ENCODE results near the gene DUS2.
"Not testable (repeated sequence)": the region's sequence is repeated elsewhere in the genome, so short reads cannot be mapped to it uniquely, and the experiment has no call there.

DUS2 gene

GRCh38 chr16:68013440-68013839, 9.6 kb upstream of the DUS2 start:
- DNase-seq (ENCODE audit: insufficient read length, low spot score) (no peak), FAIRE-seq (no peak)
- no peak for TF ChIP-seq POLR2A (IDR thresholded peaks at IDR 0.05; ENCODE audit: low read depth, low read length)

- FAIRE-seq = no peak
- no peak for TF ChIP-seq POLR2A (IDR thresholded peaks at IDR 0.05; ENCODE audit: low read depth, low read length)
- no peak for DNase-seq (ENCODE audit: insufficient read length, low spot score)
Measured at GRCh38 chr16:68015681-68016080, 7.4 kb upstream of the DUS2 start, which contains the start of gene DPEP2NB. DPEP2NB (minus strand) TSS chr16:68015911; CDS start chr16:68015770, 141 bp downstream.

DNA sequence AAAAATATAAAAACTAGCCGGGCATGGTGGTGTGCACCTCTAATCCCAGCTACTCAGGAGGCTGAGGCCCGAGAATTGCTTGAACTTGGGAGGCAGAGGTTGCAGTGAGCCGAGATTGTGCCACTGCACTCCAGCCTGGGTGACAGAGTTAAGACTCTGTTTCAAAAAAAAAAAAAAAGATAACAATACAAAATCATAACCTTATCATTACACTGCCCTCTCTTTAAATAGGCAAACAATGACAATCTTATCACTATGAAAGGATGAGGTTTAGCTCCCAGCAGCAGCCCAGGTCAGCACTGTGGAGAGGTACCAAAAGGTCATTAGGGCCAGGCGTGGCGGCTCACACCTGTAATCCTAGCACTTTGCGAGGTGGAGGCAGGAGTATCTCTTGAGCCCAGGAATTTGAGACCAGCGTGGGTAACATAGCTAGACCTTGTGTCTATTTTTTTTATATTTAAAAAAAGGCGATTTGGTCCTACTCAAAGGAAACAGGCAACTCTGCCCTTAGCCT, 3.9 kb upstream of the DUS2 start:
- no peak for FAIRE-seq
- DNase-seq (ENCODE audit: insufficient read length, low spot score) = no peak
- TF ChIP-seq POLR2A (IDR thresholded peaks at IDR 0.05; ENCODE audit: low read depth, low read length) = no peak

GRCh38 chr16:68021490-68021889, 1.6 kb upstream of the DUS2 start:
- no peak for FAIRE-seq
- DNase-seq (ENCODE audit: insufficient read length, low spot score) = no peak
- no peak for TF ChIP-seq POLR2A (IDR thresholded peaks at IDR 0.05; ENCODE audit: low read depth, low read length)

DNA sequence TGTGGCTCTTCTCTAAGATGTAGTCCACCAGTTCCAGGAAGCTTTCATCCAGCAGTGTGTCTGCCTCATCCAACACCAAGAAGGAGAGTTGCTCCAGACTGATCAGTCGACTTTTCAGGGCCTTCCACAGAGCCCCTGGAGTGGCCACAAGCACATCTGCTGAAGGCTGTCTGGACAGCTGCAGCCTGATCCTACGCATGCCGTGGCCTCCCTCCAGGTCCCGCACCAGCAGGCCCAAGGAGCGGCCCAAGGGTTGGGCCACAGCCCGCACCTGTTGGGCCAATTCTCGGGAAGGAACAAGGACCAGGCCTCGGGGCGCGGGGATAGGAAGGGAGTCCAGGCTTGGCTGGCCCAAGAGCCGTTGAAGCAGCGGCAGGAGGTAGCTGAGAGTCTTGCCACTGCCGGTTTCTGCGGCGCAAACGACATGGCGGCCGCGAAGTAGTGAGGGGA, 781 bp upstream of the DUS2 start:
- no peak for TF ChIP-seq POLR2A (IDR thresholded peaks at IDR 0.05; ENCODE audit: low read depth, low read length)
- DNase-seq (ENCODE audit: insufficient read length, low spot score) = no peak
- no peak for FAIRE-seq

DNA sequence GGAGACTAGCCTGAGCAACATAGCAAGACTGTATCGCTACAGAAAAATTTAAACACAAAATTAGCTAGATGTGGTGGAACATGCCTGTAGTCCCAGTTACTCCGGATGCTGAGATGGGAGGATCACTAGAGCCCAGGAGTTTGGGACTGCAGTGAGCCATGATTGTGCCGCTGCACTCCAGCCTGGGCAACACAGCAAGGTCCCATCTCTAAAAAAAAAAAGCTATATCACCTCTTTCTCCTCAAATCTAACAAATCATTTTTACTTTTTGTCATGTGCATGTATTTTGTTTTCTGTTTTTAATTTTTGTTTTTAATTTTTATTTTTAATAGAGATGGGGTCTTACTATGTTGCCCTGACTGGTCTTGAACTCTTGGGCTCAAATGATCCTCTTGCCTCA, 5.9 kb downstream of the DUS2 start:
- no peak for TF ChIP-seq POLR2A (IDR thresholded peaks at IDR 0.05; ENCODE audit: low read depth, low read length)
- DNase-seq (ENCODE audit: insufficient read length, low spot score) (no peak), FAIRE-seq (no peak)

GRCh38 chr16:68030108-68030507, 7.0 kb downstream of the DUS2 start:
- not testable (repeated sequence) for DNase-seq (ENCODE audit: insufficient read length, low spot score); FAIRE-seq

DNA sequence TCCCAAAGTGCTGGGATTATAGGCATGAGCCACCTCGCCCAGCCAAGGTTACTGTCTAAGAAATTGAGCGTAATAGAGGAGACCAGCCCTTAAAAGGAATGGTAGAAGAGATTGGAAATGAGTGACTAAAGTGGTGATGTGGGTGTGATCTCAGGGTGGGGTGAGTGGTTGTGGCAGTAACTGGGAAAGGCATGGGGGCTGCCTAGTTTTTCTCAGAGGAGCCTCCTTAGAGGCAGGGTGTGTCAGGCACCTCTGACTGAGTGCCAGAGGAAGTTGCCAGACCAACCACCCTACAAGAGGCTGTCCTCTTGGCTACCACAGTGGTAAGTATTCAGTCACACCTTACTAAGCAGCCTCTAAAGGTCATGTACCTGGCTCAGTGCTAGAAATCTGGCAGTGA, 8.9 kb downstream of the DUS2 start:
- TF ChIP-seq POLR2A (IDR thresholded peaks at IDR 0.05; ENCODE audit: low read depth, low read length) = no peak
- no peak for DNase-seq (ENCODE audit: insufficient read length, low spot score)
- FAIRE-seq = no peak

DNA sequence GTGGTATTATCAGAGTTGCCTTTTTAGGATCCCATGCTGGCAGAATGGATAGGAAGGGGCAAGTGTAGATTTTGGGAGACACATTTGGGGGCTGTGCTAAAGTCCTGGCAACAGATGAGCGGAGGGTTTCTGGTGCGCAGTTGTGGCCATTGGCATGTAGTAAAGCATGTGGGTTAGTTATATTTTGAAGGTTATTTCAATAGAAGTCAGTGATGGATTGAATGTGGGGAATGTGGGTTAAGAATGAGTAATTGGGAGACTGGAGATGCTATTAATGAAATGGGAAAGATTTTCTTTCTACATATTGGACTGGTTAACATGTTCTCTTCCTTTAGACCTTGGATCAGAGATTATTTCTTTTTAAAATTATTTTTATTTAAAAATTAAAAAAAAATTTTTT, 10.0 kb downstream of the DUS2 start:
- DNase-seq (ENCODE audit: insufficient read length, low spot score) (no peak), FAIRE-seq (no peak)
- TF ChIP-seq POLR2A (IDR thresholded peaks at IDR 0.05; ENCODE audit: low read depth, low read length) = no peak

GRCh38 chr16:68035227-68035626, 12.1 kb downstream of the DUS2 start:
- no peak for DNase-seq (ENCODE audit: insufficient read length, low spot score)
- no peak for FAIRE-seq
- TF ChIP-seq POLR2A (IDR thresholded peaks at IDR 0.05; ENCODE audit: low read depth, low read length) = no peak

GRCh38 chr16:68037841-68038597, 14.9 kb downstream of the DUS2 start:
- no peak for FAIRE-seq
- DNase-seq (ENCODE audit: insufficient read length, low spot score) = no peak
- TF ChIP-seq POLR2A (IDR thresholded peaks at IDR 0.05; ENCODE audit: low read depth, low read length) = no peak

DNA sequence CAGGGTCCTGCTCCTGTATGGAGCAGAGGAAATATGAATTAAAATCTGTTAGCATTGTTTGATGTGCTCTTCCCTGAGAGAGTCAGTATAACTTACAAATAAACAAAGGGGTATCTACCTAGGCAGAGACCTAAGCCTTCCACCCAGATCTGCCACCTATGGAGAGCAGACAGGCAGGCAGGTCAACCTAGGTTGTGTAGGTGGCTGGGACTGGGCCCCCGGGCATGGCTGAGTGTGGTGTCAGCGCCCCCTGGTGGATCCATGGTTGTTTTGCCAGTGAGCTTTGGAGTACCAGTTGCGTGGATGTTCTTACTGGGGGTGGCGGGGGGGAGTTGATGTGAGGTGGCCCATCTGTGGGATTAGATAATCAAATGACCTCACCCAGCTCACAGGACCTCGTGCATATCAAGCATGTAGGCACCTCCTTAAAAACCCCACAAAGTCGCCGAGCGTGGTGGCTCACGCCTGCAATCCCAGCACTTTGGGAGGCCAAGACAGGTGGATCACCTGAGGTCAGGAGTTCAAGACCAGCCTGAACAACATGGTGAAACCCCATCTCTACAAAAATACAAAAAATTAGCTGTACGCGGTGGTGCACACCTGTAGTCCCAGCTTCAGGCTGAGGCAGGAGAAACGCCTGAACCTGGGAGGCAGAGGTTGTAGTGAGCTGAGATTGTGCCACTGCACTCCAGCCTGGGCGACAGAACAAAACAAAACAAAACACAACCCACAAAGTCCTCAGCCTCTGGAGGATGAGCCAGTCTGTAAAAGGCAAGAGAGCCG, 17.6 kb downstream of the DUS2 start:
- FAIRE-seq = no peak
- DNase-seq (ENCODE audit: insufficient read length, low spot score) = peak; percentile 45
- TF ChIP-seq POLR2A (IDR thresholded peaks at IDR 0.05; ENCODE audit: low read depth, low read length) = no peak

DNA sequence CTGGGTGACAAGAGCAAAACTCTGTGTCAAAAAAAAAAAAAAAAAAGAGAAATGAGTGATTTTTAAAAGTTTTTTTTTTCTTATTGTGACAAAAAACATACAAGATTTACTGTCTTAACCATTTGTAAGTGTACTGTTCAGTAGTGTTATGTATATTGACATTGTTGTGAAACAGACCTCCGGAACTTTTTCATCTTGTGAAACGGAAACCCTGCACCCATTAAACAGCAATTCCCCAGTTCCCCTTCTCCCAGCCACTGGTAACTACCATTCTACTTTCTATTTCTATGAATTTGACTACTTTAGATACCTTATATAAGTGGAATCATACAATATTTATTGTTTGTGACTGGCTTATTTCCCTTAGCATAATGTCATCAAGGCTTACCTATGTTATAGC, 18.7 kb downstream of the DUS2 start:
- DNase-seq (ENCODE audit: insufficient read length, low spot score) (no peak), FAIRE-seq (no peak)
- no peak for TF ChIP-seq POLR2A (IDR thresholded peaks at IDR 0.05; ENCODE audit: low read depth, low read length)

DNA sequence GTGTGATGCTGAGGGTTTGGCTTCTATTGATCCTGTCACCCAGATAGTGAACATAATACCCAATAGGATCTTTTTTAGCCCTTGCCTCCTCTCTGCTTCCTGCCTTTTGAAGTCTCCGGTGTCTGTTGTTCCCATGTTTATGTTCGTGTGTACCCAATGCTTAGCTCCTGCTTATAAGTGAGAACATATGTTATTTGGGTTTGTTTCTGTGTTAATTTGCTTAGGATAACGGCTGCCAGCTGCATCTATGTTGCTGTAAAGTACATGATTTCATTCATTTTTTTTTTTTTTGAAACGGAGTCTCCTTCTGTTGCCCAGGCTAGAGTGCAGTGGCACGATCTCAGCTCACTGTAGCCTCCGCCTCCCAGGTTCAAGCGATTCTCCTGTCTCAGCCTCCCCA, 23.0 kb downstream of the DUS2 start:
- FAIRE-seq (no peak), DNase-seq (ENCODE audit: insufficient read length, low spot score) (no peak)
- TF ChIP-seq POLR2A (IDR thresholded peaks at IDR 0.05; ENCODE audit: low read depth, low read length) = no peak

- DNase-seq (ENCODE audit: insufficient read length, low spot score) (no peak), FAIRE-seq (no peak)
- no peak for TF ChIP-seq POLR2A (IDR thresholded peaks at IDR 0.05; ENCODE audit: low read depth, low read length)
Measured at GRCh38 chr16:68047987-68048386, 24.9 kb downstream of the DUS2 start.
